Upper lobe of left lung (tissue), 6 donors: ENCODE measurements around the gene PAAF1. TPM values are rescaled to one million over a fixed set of nuclear protein-coding genes. Genes with fewer than 3 reads are reported as not detected.

ENCODE experiments used
- ATAC-seq, 2 donors: fragments of 200-7000 bp; cut with Tn5 transposase; one replicate each; pipeline ENCODE4 v1.9.1; 2022; ENCODE audit warnings: mild to moderate bottlenecking in 2 of 2, moderate library complexity in 2 of 2; ENCODE audit not compliant: low FRiP score in 2 of 2
- DNase-seq, 2 donors: peaks; one replicate each; pipeline ENCODE4 v3.0.0-alpha.2; 2019 to 2020
- H3K27ac ChIP-seq, 4 donors: fragments of 200-600 bp; sonication (generic); one replicate each; pipeline ENCODE4 v1.5.1; 2016 to 2019
- H3K27me3 ChIP-seq, 4 donors: fragments of 200-600 bp; sonication (generic); one replicate each; pipeline ENCODE4 v1.5.1; 2017 to 2019
- H3K36me3 ChIP-seq, 4 donors: fragments of 200-600 bp; sonication (generic); one replicate each; pipeline ENCODE4 v1.5.1; 2016 to 2019
- H3K4me1 ChIP-seq, 4 donors: fragments of 200-600 bp; sonication (generic); one replicate each; pipeline ENCODE4 v1.5.1; 2018 to 2019
- H3K4me3 ChIP-seq, 4 donors: fragments of 200-600 bp; sonication (generic); one replicate each; pipeline ENCODE4 v1.5.1; 2017 to 2019; ENCODE audit warnings: mild to moderate bottlenecking in 2 of 4, moderate library complexity in 1 of 4
- H3K9me3 ChIP-seq, 4 donors: fragments of 200-600 bp; sonication (generic); one replicate each; pipeline ENCODE4 v1.5.1; 2018 to 2019
- CTCF ChIP-seq, 6 experiments: fragments of 450-650 bp in 4 of 6; fragments of 200-600 bp in 2 of 6; sonication (generic) in 2 of 6; IDR thresholded peaks; one replicate each; pipeline ENCODE4 v1.5.1; 2016 to 2019; ENCODE audit warnings: antibody characterized with exemption in 6 of 6
- EP300 ChIP-seq, 4 donors: sonication (generic); formaldehyde crosslinking; IDR thresholded peaks; one replicate each; pipeline ENCODE4 v1.5.1; 2017; ENCODE audit warnings: antibody characterized with exemption in 4 of 4, control low read depth in 2 of 4
- POLR2A ChIP-seq, 4 donors: fragments of 450-650 bp; IDR thresholded peaks; one replicate each; pipeline ENCODE4 v1.5.1; 2016 to 2017; ENCODE audit warnings: antibody characterized with exemption in 4 of 4, mild to moderate bottlenecking in 2 of 4
- POLR2AphosphoS5 ChIP-seq, 2 donors: sonication (generic); formaldehyde crosslinking; IDR thresholded peaks; one replicate each; pipeline ENCODE4 v1.5.1; 2017; ENCODE audit warnings: antibody characterized with exemption in 2 of 2
- WGBS, 2 donors: methylation state at CpG; one replicate each; pipeline ENCODE4 v1.1.5; 2017 to 2018; 5-methylcytosine and 5-hydroxymethylcytosine counted together
- total RNA-seq, 6 donors: library from RNA; depleted of rRNA in 4 of 6; stranded (reverse); fragments of >200 nt in 4 of 6; gene quantifications; one replicate each; pipeline versions ENCODE4 v1.1.0 to v1.2.1, GENCODE V29; 2016 to 2021
- donor health status: DM: no; HTN: no; CAD: no; lungs with moderate emphysema.
- donor health status: DM: no; HTN: yes; CAD: no; lungs with severe emphysema.

PAAF1 gene
- total RNA-seq, 6 donors from 2014 or later = 8.8 to 58.7 (median 12.6) TPM

- H3K9me3 ChIP-seq = no peaks in the 10 kb centered on the region
- 61 to 68% methylated on average over 4 of the region's 4 CpGs for WGBS, 2 donors
- no peak for TF ChIP-seq EP300 (IDR thresholded peaks at IDR 0.05)
- no peak for TF ChIP-seq CTCF (IDR thresholded peaks at IDR 0.05)
- TF ChIP-seq POLR2A (IDR thresholded peaks at IDR 0.05) = no peak
- no peak for TF ChIP-seq POLR2AphosphoS5 (IDR thresholded peaks at IDR 0.05)
- H3K36me3 ChIP-seq = no peaks in the 10 kb centered on the region
- no peak for ATAC-seq
- H3K4me1 ChIP-seq = peaks cover 0 to 3% (median 0%) of the 10 kb centered on the region in 4 donors
- DNase-seq = no peak
- H3K4me3 ChIP-seq = no peak overlapping the region
- H3K27me3 ChIP-seq = no peaks in the 10 kb centered on the region
- no peak overlapping the region for H3K27ac ChIP-seq
These were observed 68.6 kb downstream of the PAAF1 start for GRCh38 chr11:73945396-73945795.

GRCh38 chr11:73946798-73947458, 70.1 kb downstream of the PAAF1 start:
- no peak overlapping the region for H3K4me3 ChIP-seq
- H3K4me1 ChIP-seq = peaks cover 0 to 3% (median 0%) of the 10 kb centered on the region in 4 donors
- H3K36me3 ChIP-seq = no peaks in the 10 kb centered on the region
- H3K27ac ChIP-seq = no peak overlapping the region
- no peaks in the 10 kb centered on the region for H3K9me3 ChIP-seq
- TF ChIP-seq POLR2AphosphoS5 (IDR thresholded peaks at IDR 0.05) (no peak), EP300 (IDR thresholded peaks at IDR 0.05) (no peak), CTCF (IDR thresholded peaks at IDR 0.05) (no peak), POLR2A (IDR thresholded peaks at IDR 0.05) (no peak)
- no peak for ATAC-seq
- DNase-seq = no peak
- H3K27me3 ChIP-seq = no peaks in the 10 kb centered on the region
- 73 to 75% methylated on average over 13 of the region's 13 CpGs for WGBS, 2 donors

GRCh38 chr11:73949246-73949645, 72.4 kb downstream of the PAAF1 start:
- Histone ChIP-seq H3K27ac (no peak overlapping the region), H3K4me1 (no peaks in the 10 kb centered on the region), H3K36me3 (no peaks in the 10 kb centered on the region), H3K9me3 (no peaks in the 10 kb centered on the region), H3K27me3 (no peaks in the 10 kb centered on the region), H3K4me3 (no peak overlapping the region)
- no peak for TF ChIP-seq EP300 (IDR thresholded peaks at IDR 0.05)
- no peak for TF ChIP-seq POLR2A (IDR thresholded peaks at IDR 0.05)
- no peak for TF ChIP-seq CTCF (IDR thresholded peaks at IDR 0.05)
- no peak for TF ChIP-seq POLR2AphosphoS5 (IDR thresholded peaks at IDR 0.05)
- WGBS, 2 donors = 83 to 84% methylated on average over 4 of the region's 4 CpGs
- no peak for ATAC-seq
- DNase-seq = no peak

- no peak for DNase-seq
These were observed 73.1 kb downstream of the PAAF1 start for GRCh38 chr11:73949912-73950311.

More at GRCh38 chr11:73949912-73950311, 73.1 kb downstream of the PAAF1 start:
- no peaks in the 10 kb centered on the region for H3K27me3 ChIP-seq
- no peak overlapping the region for H3K4me3 ChIP-seq
- no peak overlapping the region for H3K27ac ChIP-seq
- H3K36me3 ChIP-seq = no peaks in the 10 kb centered on the region
- ATAC-seq = no peak
- no peaks in the 10 kb centered on the region for H3K9me3 ChIP-seq
- H3K4me1 ChIP-seq = no peaks in the 10 kb centered on the region
- TF ChIP-seq POLR2A (IDR thresholded peaks at IDR 0.05) = no peak
- TF ChIP-seq EP300 (IDR thresholded peaks at IDR 0.05) = no peak
- no peak for TF ChIP-seq POLR2AphosphoS5 (IDR thresholded peaks at IDR 0.05)
- no peak for TF ChIP-seq CTCF (IDR thresholded peaks at IDR 0.05)
- WGBS, 2 donors = 86 to 93% methylated on average over 5 of the region's 5 CpGs
